H9 (cell line): ENCODE data around the gene BABAM1. TPM values are rescaled to one million over a fixed set of nuclear protein-coding genes. Genes with fewer than 3 reads are reported as not detected.

Source experiments
- DNase-seq: peaks from one replicate; pipeline ENCODE4 v3.0.0-alpha.2; 2017
- H2AFZ ChIP-seq: one replicate; pipeline ENCODE4 v1.6.1; 2013; ENCODE audit warnings: mild to moderate bottlenecking, low read length, control low read depth, moderate library complexity
- H2AK5ac ChIP-seq: 2 replicates; pipeline ENCODE4 v1.6.1; 2013; ENCODE audit warnings: low read length, control low read depth, mixed read lengths; ENCODE audit not compliant: insufficient read length
- H2BK120ac ChIP-seq: one replicate; pipeline ENCODE4 v1.6.1; 2013; ENCODE audit warnings: low read depth, mild to moderate bottlenecking, low read length, control low read depth, inconsistent platforms; ENCODE audit not compliant: poor library complexity, severe bottlenecking
- H2BK12ac ChIP-seq: 2 replicates; pipeline ENCODE4 v1.6.1; 2013; ENCODE audit warnings: low read length, control low read depth, mixed read lengths, low read depth; ENCODE audit not compliant: insufficient read length
- H2BK15ac ChIP-seq: 2 replicates; pipeline ENCODE4 v1.6.1; 2013; ENCODE audit warnings: low read depth, low read length, control low read depth
- H2BK20ac ChIP-seq: one replicate; pipeline ENCODE4 v1.6.1; 2013; ENCODE audit warnings: low read depth, mild to moderate bottlenecking, low read length, control low read depth, inconsistent platforms; ENCODE audit not compliant: poor library complexity, severe bottlenecking
- H2BK5ac ChIP-seq: 2 replicates; pipeline ENCODE4 v1.6.1; 2013; ENCODE audit warnings: low read length, control low read depth, mixed read lengths; ENCODE audit not compliant: insufficient read length
- H3K14ac ChIP-seq: 2 replicates; pipeline ENCODE4 v1.6.1; 2013; ENCODE audit warnings: low read length, control low read depth; ENCODE audit not compliant: insufficient read depth
- H3K18ac ChIP-seq: 2 replicates; pipeline ENCODE4 v1.6.1; 2013; ENCODE audit warnings: low read depth, mild to moderate bottlenecking, mixed read lengths, low read length, control low read depth; ENCODE audit not compliant: insufficient read length
- H3K23ac ChIP-seq: 2 replicates; pipeline ENCODE4 v1.6.1; 2013; ENCODE audit warnings: low read length, control low read depth, mixed read lengths, low read depth; ENCODE audit not compliant: insufficient read length
- H3K23me2 ChIP-seq: 2 replicates; pipeline ENCODE4 v1.6.1; 2013; ENCODE audit warnings: low read depth, mild to moderate bottlenecking, mixed read lengths, low read length, control low read depth; ENCODE audit not compliant: insufficient read length, poor library complexity, severe bottlenecking
- H3K27ac ChIP-seq: 2 replicates; pipeline ENCODE4 v1.5.1; 2013; ENCODE audit warnings: low read length, control low read depth, mixed read lengths, low read depth; ENCODE audit not compliant: insufficient read length
- H3K27me3 ChIP-seq: 2 replicates; pipeline ENCODE4 v1.6.1; 2013; ENCODE audit warnings: low read length, control low read depth, inconsistent platforms; ENCODE audit not compliant: insufficient read depth
- H3K4ac ChIP-seq: 2 replicates; pipeline ENCODE4 v1.6.1; 2013; ENCODE audit warnings: low read depth, mild to moderate bottlenecking, control low read depth, inconsistent platforms, low read length, moderate library complexity
- H3K4me1 ChIP-seq: 2 replicates; pipeline ENCODE4 v1.6.1; 2013; ENCODE audit warnings: low read length, control low read depth, inconsistent platforms; ENCODE audit not compliant: insufficient read depth
- H3K4me2 ChIP-seq: 2 replicates; pipeline ENCODE4 v1.6.1; 2013; ENCODE audit warnings: low read length, control low read depth, mixed read lengths; ENCODE audit not compliant: insufficient read length, insufficient read depth
- H3K56ac ChIP-seq: 2 replicates; pipeline ENCODE4 v1.6.1; 2013; ENCODE audit warnings: low read depth, mild to moderate bottlenecking, mixed read lengths, low read length, control low read depth; ENCODE audit not compliant: insufficient read length
- H3K79me1 ChIP-seq: 2 replicates; pipeline ENCODE4 v1.6.1; 2013; ENCODE audit warnings: low read depth, mild to moderate bottlenecking, moderate library complexity, low read length, control low read depth, inconsistent platforms; ENCODE audit not compliant: insufficient read depth, poor library complexity, severe bottlenecking
- H3K79me2 ChIP-seq: 2 replicates; pipeline ENCODE4 v1.6.1; 2013; ENCODE audit warnings: low read length, control low read depth, inconsistent platforms; ENCODE audit not compliant: insufficient read depth
- H3K9ac ChIP-seq: 2 replicates; pipeline ENCODE4 v1.6.1; 2013; ENCODE audit warnings: low read length, control low read depth, mixed read lengths; ENCODE audit not compliant: insufficient read length; ENCODE audit errors: extremely low read depth
- H3K9me3 ChIP-seq: one replicate; pipeline ENCODE4 v1.6.1; 2013; ENCODE audit warnings: low read depth, low read length, inconsistent platforms; ENCODE audit not compliant: control insufficient read depth
- H3T11ph ChIP-seq: one replicate; pipeline ENCODE4 v1.6.1; 2013; ENCODE audit warnings: mild to moderate bottlenecking, low read length, control low read depth, inconsistent platforms
- H4K20me1 ChIP-seq: one replicate; pipeline ENCODE4 v1.6.1; 2013; ENCODE audit not compliant: control insufficient read depth, insufficient read length, insufficient read depth
- H4K5ac ChIP-seq: 2 replicates; pipeline ENCODE4 v1.6.1; 2013; ENCODE audit warnings: low read depth, mild to moderate bottlenecking, mixed read lengths, low read length, control low read depth; ENCODE audit not compliant: insufficient read length
- H4K8ac ChIP-seq: replicated peaks from 2 replicates; pipeline ENCODE4 v1.6.1; 2013; ENCODE audit warnings: low read length, control low read depth, mixed read lengths, low read depth; ENCODE audit not compliant: insufficient read length
- H4K91ac ChIP-seq: 2 replicates; pipeline ENCODE4 v1.6.1; 2013; ENCODE audit warnings: low read depth, mild to moderate bottlenecking, moderate library complexity, mixed read lengths, low read length, control low read depth; ENCODE audit not compliant: insufficient read length
- H3K27ac Mint-ChIP-seq, 3 experiments: 2 replicates in 2 of 3; 3 replicates in 1 of 3; pipeline ENCODE4 v1.8.0; 2020 to 2021; ENCODE audit warnings: mixed read lengths in 3 of 3, mild to moderate bottlenecking in 1 of 3, moderate library complexity in 1 of 3
- H3K27me3 Mint-ChIP-seq: 2 replicates; pipeline ENCODE4 v1.8.0; 2021; ENCODE audit warnings: low read depth, mild to moderate bottlenecking, moderate library complexity, mixed read lengths
- H3K36me3 Mint-ChIP-seq, 3 experiments: 2 replicates in 2 of 3; 3 replicates in 1 of 3; pipeline ENCODE4 v1.8.0; 2020 to 2021; ENCODE audit warnings: low read depth in 3 of 3, mixed read lengths in 3 of 3; ENCODE audit not compliant: insufficient read depth in 1 of 3
- H3K4me1 Mint-ChIP-seq, 2 experiments: 2 replicates each; pipeline ENCODE4 v1.8.0; 2020; ENCODE audit warnings: mixed read lengths in 2 of 2
- H3K4me3 Mint-ChIP-seq, 2 experiments: 2 replicates in 1 of 2; 3 replicates in 1 of 2; pipeline ENCODE4 v1.8.0; 2020 to 2021; ENCODE audit warnings: mild to moderate bottlenecking in 2 of 2, mixed read lengths in 2 of 2, moderate library complexity in 1 of 2
- H3K9me3 Mint-ChIP-seq, 2 experiments: 2 replicates in 1 of 2; 3 replicates in 1 of 2; pipeline ENCODE4 v1.8.0; 2020; ENCODE audit warnings: mild to moderate bottlenecking in 2 of 2, mixed read lengths in 2 of 2, moderate library complexity in 1 of 2
- CTCF ChIP-seq: fragments of 200-600 bp; sonication (generic); conservative IDR thresholded peaks from 3 replicates; pipeline ENCODE4 v1.8.0; 2021; ENCODE audit warnings: antibody characterized with exemption, mild to moderate bottlenecking
- WGBS: extraction: QIAGEN DNeasy Blood & Tissue Kit; methylation state at CpG from one replicate; pipeline ENCODE4 v1.1.7; 2013; ENCODE audit warnings: missing lambda C conversion rate, low lambda C conversion rate, mixed read lengths; ENCODE audit not compliant: insufficient read length; ENCODE audit errors: extremely low coverage; 5-methylcytosine and 5-hydroxymethylcytosine counted together
- total RNA-seq: library from RNA; stranded (reverse); gene quantifications from 2 replicates; pipeline ENCODE4 v1.2.1, GENCODE V29; 2021

The BABAM1 gene
- total RNA-seq, 1 experiment from 2014 or later, result 130 TPM

GRCh38 chr19:17324357-17325114 is 57.3 kb downstream of the BABAM1 start:
- H2AFZ ChIP-seq, result no peak overlapping the region
- no peak for DNase-seq
- no peak overlapping the region for H2BK12ac ChIP-seq
- no CpG with 5 or more reads among the region's 28 CpGs for WGBS
- H3K23me2 ChIP-seq, result peaks cover 5% of the 10 kb centered on the region
- no peak for TF ChIP-seq CTCF
- no peaks in the 10 kb centered on the region for H3K27me3 ChIP-seq
- no peak overlapping the region for H2BK15ac ChIP-seq
- H4K20me1 ChIP-seq, result no peaks in the 10 kb centered on the region
- Mint-ChIP-seq H3K27ac (no peak overlapping the region), H3K36me3 (peaks cover 12 to 45% (median 27%) of the 10 kb centered on the region in 3 experiments), H3K4me1 (peaks cover 6 to 19% of the 10 kb centered on the region in 2 experiments), H3K27me3 (peaks cover 3% of the 10 kb centered on the region; the same call in 1 of the 2 replicates), H3K9me3 (no peaks in the 10 kb centered on the region), H3K4me3 (no peak overlapping the region)
- no peak overlapping the region for H3K18ac ChIP-seq
- H3K79me1 ChIP-seq, result no peaks in the 10 kb centered on the region
- H3K9ac ChIP-seq, result no peak overlapping the region
- H3K9me3 ChIP-seq, result no peaks in the 10 kb centered on the region
- H3K56ac ChIP-seq, result no peak overlapping the region
- H2AK5ac ChIP-seq, result no peak overlapping the region
- H4K8ac ChIP-seq, result no peak overlapping the region
- H3K79me2 ChIP-seq, result no peaks in the 10 kb centered on the region
- H2BK120ac ChIP-seq, result no peak overlapping the region
- H3K23ac ChIP-seq, result no peak overlapping the region
- no peak overlapping the region for H3K27ac ChIP-seq
- no peak overlapping the region for H2BK20ac ChIP-seq
- no peak overlapping the region; the same call in 1 of the 2 replicates for H3K14ac ChIP-seq
- H3T11ph ChIP-seq, result no peak overlapping the region
- H3K4me1 ChIP-seq, result no peaks in the 10 kb centered on the region
- no peak overlapping the region for H4K91ac ChIP-seq
- H4K5ac ChIP-seq, result no peak overlapping the region
- H3K4me2 ChIP-seq, result no peak overlapping the region
- no peak overlapping the region for H3K4ac ChIP-seq
- no peak overlapping the region for H2BK5ac ChIP-seq
